GM12878 (cell line): ENCODE results near the gene IFT122.

ENCODE experiments used
- EP300 ChIP-seq, 2 experiments: fragments of 150-350 bp in 1 of 2; IDR thresholded peaks; 2 replicates each; pipeline ENCODE4 v1.6.1; 2011 to 2012; ENCODE audit warnings: low read depth in 2 of 2, low read length in 2 of 2, borderline replicate concordance in 1 of 2, improper control_type of control experiment in 1 of 2, inconsistent platforms in 1 of 2; ENCODE audit not compliant: control insufficient read depth in 1 of 2
- SP1 ChIP-seq: IDR thresholded peaks from one replicate; pipeline ENCODE4 v1.6.1; 2011; ENCODE audit warnings: low read depth, low read length
- TF ChIP-seq, protein P1 (sequence below): IDR thresholded peaks from 2 replicates; pipeline ENCODE4 v1.6.1; 2011; ENCODE audit warnings: mild to moderate bottlenecking, low read depth, low read length, moderate library complexity; ENCODE audit not compliant: insufficient replicate concordance

DNA sequence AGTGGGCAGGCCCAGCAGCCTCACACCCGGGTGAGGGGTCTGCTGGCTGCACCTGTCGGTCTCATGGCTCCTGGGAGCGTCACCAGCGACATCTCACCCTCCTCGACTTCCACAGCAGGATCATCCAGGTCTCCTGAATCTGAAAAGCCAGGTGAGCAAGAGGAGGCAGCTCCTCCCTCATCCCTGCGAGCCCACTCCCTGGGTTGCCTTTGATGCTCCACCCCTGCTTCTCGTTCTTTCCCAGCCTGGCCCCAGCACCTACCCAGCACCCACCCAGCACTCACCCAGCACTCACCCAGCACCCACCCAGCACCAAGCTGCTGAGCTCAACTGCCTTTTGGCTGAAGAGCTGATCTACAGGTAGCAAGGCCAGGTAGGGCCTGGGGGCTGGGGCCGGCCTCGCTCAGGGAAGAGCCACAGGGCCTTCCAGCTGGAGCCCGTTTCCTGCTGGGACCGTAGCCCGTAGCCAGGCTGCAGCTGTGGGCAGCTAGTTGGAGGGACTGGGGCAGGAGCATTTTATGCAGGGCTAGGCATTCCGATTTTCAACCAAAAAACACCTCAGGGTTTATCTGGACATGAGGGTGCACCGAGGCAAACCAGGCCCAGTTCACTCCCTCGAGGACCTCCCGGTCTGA, 103.2 kb downstream of the IFT122 start, which contains the start of gene H1-8:
- no peak for TF ChIP-seq SP1
- TF ChIP-seq, protein P1, sequence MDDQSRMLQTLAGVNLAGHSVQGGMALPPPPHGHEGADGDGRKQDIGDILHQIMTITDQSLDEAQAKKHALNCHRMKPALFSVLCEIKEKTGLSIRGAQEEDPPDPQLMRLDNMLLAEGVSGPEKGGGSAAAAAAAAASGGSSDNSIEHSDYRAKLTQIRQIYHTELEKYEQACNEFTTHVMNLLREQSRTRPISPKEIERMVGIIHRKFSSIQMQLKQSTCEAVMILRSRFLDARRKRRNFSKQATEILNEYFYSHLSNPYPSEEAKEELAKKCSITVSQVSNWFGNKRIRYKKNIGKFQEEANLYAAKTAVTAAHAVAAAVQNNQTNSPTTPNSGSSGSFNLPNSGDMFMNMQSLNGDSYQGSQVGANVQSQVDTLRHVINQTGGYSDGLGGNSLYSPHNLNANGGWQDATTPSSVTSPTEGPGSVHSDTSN: no peak
- no peak for TF ChIP-seq EP300 (IDR thresholded peaks at IDR 0.05; ENCODE audit: borderline replicate concordance in 1 of 2, control insufficient read depth in 1 of 2, low read depth in 2 of 2, low read length in 2 of 2)
